Gastroesophageal sphincter (tissue), 3 donors: ENCODE results near the gene ABHD1.

ENCODE experiments used
- POLR2A ChIP-seq, 2 donors: fragments of 450-650 bp; IDR thresholded peaks; one replicate each; pipeline ENCODE4 v1.6.1; 2017; ENCODE audit warnings: antibody characterized with exemption in 2 of 2, mild to moderate bottlenecking in 2 of 2, moderate library complexity in 1 of 2
- TF ChIP-seq, protein P1 (sequence below), 4 experiments: fragments of 200-600 bp in 2 of 4; fragments of 450-650 bp in 2 of 4; sonication (generic) in 1 of 4; IDR thresholded peaks; one replicate each; pipeline ENCODE4 v1.5.1; 2017 to 2019; ENCODE audit warnings: antibody characterized with exemption in 4 of 4, mild to moderate bottlenecking in 2 of 4, moderate library complexity in 2 of 4

DNA sequence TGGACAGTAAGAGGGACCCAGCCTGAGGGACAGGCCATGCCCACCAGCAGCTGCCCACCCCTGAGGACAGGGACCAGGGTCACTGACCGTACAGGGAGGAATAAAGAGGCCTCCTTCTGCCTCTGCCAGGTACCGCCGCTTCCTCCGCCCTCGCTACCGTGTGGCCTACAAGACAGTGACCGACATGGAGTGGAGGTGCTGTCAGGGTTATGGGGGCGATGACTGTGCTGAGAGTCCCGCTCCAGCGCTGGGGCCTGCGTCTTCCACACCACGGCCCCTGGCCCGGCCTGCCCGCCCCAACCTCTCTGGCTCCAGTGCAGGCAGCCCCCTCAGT, 43.0 kb upstream of the ABHD1 start:
- TF ChIP-seq, protein P1, sequence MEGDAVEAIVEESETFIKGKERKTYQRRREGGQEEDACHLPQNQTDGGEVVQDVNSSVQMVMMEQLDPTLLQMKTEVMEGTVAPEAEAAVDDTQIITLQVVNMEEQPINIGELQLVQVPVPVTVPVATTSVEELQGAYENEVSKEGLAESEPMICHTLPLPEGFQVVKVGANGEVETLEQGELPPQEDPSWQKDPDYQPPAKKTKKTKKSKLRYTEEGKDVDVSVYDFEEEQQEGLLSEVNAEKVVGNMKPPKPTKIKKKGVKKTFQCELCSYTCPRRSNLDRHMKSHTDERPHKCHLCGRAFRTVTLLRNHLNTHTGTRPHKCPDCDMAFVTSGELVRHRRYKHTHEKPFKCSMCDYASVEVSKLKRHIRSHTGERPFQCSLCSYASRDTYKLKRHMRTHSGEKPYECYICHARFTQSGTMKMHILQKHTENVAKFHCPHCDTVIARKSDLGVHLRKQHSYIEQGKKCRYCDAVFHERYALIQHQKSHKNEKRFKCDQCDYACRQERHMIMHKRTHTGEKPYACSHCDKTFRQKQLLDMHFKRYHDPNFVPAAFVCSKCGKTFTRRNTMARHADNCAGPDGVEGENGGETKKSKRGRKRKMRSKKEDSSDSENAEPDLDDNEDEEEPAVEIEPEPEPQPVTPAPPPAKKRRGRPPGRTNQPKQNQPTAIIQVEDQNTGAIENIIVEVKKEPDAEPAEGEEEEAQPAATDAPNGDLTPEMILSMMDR (IDR thresholded peaks at IDR 0.05) = no peak
- no peak for TF ChIP-seq POLR2A (IDR thresholded peaks at IDR 0.05)
